ENCODE measurements around the gene RGP1.

RGP1 gene

DNA sequence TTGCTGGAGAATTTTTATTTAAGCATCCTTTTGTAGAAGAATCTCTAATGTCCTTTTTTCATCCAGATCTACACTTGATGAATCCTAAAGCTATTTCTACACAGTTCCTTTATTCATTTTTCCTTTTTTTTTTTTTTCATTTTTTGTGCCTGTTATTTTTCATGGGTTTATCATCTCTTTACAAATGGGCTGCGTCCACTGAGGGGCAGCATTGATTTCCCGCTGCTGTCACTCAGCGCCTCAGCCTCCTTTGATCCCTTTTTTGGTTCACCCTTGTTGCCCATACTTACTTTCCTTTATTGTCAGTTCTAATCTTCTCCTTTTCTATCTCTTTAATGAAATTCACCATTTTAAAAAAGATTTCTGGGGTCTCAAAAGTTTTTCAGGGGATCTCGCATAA is 10.7 kb downstream of the RGP1 start:
- Mint-ChIP-seq H3K4me1 (peaks cover 25% of the 10 kb centered on the region), H3K4me3 (peak overlapping the region; percentile 22 to 49 (median 23)), H3K9me3 (no peaks in the 10 kb centered on the region), H3K27me3 (ENCODE audit: low read depth) (no peaks in the 10 kb centered on the region), H3K27ac (peak overlapping the region in 1 of 3 experiments; percentile 40), H3K36me3 (ENCODE audit: low read depth) (peaks cover 10% of the 10 kb centered on the region)
- TF ChIP-seq, protein P1, sequence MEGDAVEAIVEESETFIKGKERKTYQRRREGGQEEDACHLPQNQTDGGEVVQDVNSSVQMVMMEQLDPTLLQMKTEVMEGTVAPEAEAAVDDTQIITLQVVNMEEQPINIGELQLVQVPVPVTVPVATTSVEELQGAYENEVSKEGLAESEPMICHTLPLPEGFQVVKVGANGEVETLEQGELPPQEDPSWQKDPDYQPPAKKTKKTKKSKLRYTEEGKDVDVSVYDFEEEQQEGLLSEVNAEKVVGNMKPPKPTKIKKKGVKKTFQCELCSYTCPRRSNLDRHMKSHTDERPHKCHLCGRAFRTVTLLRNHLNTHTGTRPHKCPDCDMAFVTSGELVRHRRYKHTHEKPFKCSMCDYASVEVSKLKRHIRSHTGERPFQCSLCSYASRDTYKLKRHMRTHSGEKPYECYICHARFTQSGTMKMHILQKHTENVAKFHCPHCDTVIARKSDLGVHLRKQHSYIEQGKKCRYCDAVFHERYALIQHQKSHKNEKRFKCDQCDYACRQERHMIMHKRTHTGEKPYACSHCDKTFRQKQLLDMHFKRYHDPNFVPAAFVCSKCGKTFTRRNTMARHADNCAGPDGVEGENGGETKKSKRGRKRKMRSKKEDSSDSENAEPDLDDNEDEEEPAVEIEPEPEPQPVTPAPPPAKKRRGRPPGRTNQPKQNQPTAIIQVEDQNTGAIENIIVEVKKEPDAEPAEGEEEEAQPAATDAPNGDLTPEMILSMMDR (IDR thresholded peaks at IDR 0.05; ENCODE audit: unreplicated experiment in 3 of 3), result no peak

GRCh38 chr9:35760651-35761050 is 11.6 kb downstream of the RGP1 start:
- peaks cover 25% of the 10 kb centered on the region for H3K4me1 Mint-ChIP-seq
- peaks cover 5% of the 10 kb centered on the region for H3K36me3 Mint-ChIP-seq (ENCODE audit: low read depth)
- peak overlapping the region; percentile 2 to 59 (median 8) for H3K27ac Mint-ChIP-seq
- no peaks in the 10 kb centered on the region for H3K27me3 Mint-ChIP-seq (ENCODE audit: low read depth)
- no peaks in the 10 kb centered on the region for H3K9me3 Mint-ChIP-seq
- peak overlapping the region in 1 of 3 experiments; percentile 45 for H3K4me3 Mint-ChIP-seq
- TF ChIP-seq, protein P1 (IDR thresholded peaks at IDR 0.05; ENCODE audit: unreplicated experiment in 3 of 3), result no peak

DNA sequence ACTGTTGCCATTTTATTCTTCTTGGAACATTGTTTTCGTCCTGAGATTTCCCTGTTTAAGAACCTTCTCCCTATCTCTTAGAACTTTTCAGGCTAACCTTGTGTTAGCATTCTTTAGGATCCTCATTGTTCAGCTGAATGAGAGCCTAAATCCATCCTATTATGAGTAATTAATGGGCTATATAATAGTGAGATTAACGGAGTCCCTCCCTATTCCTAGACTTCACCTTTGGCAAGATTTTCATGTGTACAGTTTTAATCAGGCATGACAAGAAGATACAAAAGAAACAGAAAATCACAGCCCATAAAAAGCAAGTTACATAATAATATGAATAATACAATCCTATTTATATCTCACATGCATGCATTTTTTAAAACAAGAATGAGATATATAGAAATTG is 14.1 kb downstream of the RGP1 start:
- TF ChIP-seq, protein P1 (IDR thresholded peaks at IDR 0.05; ENCODE audit: unreplicated experiment in 3 of 3), result no peak
- Mint-ChIP-seq H3K27ac (no peak overlapping the region), H3K9me3 (no peaks in the 10 kb centered on the region), H3K36me3 (ENCODE audit: low read depth) (no peaks in the 10 kb centered on the region), H3K27me3 (ENCODE audit: low read depth) (no peaks in the 10 kb centered on the region), H3K4me1 (peaks cover 19% of the 10 kb centered on the region), H3K4me3 (no peak overlapping the region)

GRCh38 chr9:35763803-35764202 is 14.7 kb downstream of the RGP1 start:
- H3K4me3 Mint-ChIP-seq, result no peak overlapping the region
- H3K27me3 Mint-ChIP-seq (ENCODE audit: low read depth), result no peaks in the 10 kb centered on the region
- peaks cover 14% of the 10 kb centered on the region for H3K4me1 Mint-ChIP-seq
- H3K9me3 Mint-ChIP-seq, result no peaks in the 10 kb centered on the region
- H3K27ac Mint-ChIP-seq, result no peak overlapping the region
- TF ChIP-seq, protein P1 (IDR thresholded peaks at IDR 0.05; ENCODE audit: unreplicated experiment in 3 of 3), result no peak
- H3K36me3 Mint-ChIP-seq (ENCODE audit: low read depth), result no peaks in the 10 kb centered on the region

- Mint-ChIP-seq H3K27me3 (ENCODE audit: low read depth) (no peaks in the 10 kb centered on the region), H3K36me3 (ENCODE audit: low read depth) (no peaks in the 10 kb centered on the region), H3K4me3 (no peak overlapping the region), H3K4me1 (no peaks in the 10 kb centered on the region), H3K9me3 (no peaks in the 10 kb centered on the region), H3K27ac (no peak overlapping the region)
- TF ChIP-seq, protein P1 (IDR thresholded peaks at IDR 0.05; ENCODE audit: unreplicated experiment in 3 of 3), result no peak
Measured at GRCh38 chr9:35766997-35767396, 17.9 kb downstream of the RGP1 start.

GRCh38 chr9:35767458-35767857 is 18.4 kb downstream of the RGP1 start:
- no peak overlapping the region for H3K27ac Mint-ChIP-seq
- no peaks in the 10 kb centered on the region for H3K9me3 Mint-ChIP-seq
- no peaks in the 10 kb centered on the region for H3K4me1 Mint-ChIP-seq
- TF ChIP-seq, protein P1 (IDR thresholded peaks at IDR 0.05; ENCODE audit: unreplicated experiment in 3 of 3), result no peak
- H3K27me3 Mint-ChIP-seq (ENCODE audit: low read depth), result no peaks in the 10 kb centered on the region
- H3K36me3 Mint-ChIP-seq (ENCODE audit: low read depth), result no peaks in the 10 kb centered on the region
- H3K4me3 Mint-ChIP-seq, result no peak overlapping the region

All from nephron (organoid).